BJ (cell line): ENCODE data around the gene FMO2. TPM values are rescaled to one million over a fixed set of nuclear protein-coding genes. Genes with fewer than 3 reads are reported as not detected.

Experiments
- CTCF ChIA-PET: fragments of 350-600 bp; formaldehyde crosslinking; extraction: SDS; loops from one replicate; lab custom pipeline; 2021; ENCODE audit warnings: antibody characterized with exemption, inconsistent platforms; lab: Yijun Ruan, JAX
- POLR2A ChIA-PET: fragments of 300-600 bp; sonication (Branson Sonifier 250); formaldehyde crosslinking; extraction: SDS; loops from one replicate; lab custom pipeline; 2021; ENCODE audit warnings: antibody characterized with exemption; lab: Charles Lee
- DNase-seq: peaks from one replicate; pipeline ENCODE4 v3.0.0-alpha.2; 2011; ENCODE audit warnings: low read depth
- H3K27me3 ChIP-seq: 2 replicates; pipeline ENCODE4 v1.6.0; 2011; ENCODE audit warnings: low read length; ENCODE audit not compliant: control insufficient read depth, insufficient read depth
- H3K36me3 ChIP-seq: 2 replicates; pipeline ENCODE4 v1.5.1; 2011; ENCODE audit warnings: low read length; ENCODE audit not compliant: control insufficient read depth, insufficient read depth
- H3K4me3 ChIP-seq: 2 replicates; pipeline ENCODE4 v1.5.1; 2011; ENCODE audit warnings: low read depth, mild to moderate bottlenecking, control low read depth, low read length
- polyA plus RNA-seq: library from polyadenylated mRNA; depleted of rRNA; stranded (reverse); fragments of >200 nt; gene quantifications from 2 replicates; pipeline ENCODE4 v1.2.3, GENCODE V29; 2011
- TF ChIP-seq, protein P1 (sequence below): IDR thresholded peaks from 2 replicates; pipeline ENCODE4 v1.5.1; 2011; ENCODE audit warnings: low read depth, mild to moderate bottlenecking, control low read depth, inconsistent platforms, low read length, moderate library complexity; ENCODE audit not compliant: insufficient read depth

FMO2 gene
- polyA plus RNA-seq, 1 experiment, result 0.17 TPM

DNA sequence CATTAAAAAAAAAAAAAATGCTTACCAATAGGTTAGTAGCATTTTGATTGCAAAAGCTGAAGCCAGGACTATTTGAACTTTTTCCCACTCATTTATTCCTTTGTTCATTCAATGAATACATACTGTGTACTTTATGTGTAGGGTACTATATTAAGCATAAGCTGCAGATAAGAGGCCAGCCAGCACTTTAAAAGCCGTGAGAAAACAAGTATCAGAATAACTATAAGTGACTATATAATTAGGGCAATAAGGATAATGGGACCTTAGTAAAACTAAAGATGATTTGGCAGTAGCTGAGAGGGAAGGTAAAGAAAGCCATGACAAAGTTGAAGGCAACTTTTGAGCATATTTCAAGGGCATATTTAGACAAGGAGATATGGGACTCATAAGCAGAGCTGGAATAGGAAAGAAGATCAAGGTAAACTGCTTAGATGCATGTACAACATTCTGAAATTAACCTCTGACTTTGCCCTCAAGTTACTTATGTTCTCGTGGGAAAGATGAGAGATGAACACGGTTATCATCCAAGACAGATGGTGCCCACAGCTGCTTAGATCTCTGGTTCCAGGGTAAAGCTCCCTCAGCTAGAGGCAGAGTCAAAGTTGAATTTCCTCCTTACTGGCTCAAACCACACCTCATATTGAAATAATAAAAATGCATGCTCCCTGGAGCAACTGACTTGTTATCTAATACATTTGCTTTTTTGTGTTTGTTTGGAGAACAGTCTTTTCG is 44.0 kb upstream of the FMO2 start:
- DNase-seq, result no peak
- H3K36me3 ChIP-seq, result no peaks in the 10 kb centered on the region

DNA sequence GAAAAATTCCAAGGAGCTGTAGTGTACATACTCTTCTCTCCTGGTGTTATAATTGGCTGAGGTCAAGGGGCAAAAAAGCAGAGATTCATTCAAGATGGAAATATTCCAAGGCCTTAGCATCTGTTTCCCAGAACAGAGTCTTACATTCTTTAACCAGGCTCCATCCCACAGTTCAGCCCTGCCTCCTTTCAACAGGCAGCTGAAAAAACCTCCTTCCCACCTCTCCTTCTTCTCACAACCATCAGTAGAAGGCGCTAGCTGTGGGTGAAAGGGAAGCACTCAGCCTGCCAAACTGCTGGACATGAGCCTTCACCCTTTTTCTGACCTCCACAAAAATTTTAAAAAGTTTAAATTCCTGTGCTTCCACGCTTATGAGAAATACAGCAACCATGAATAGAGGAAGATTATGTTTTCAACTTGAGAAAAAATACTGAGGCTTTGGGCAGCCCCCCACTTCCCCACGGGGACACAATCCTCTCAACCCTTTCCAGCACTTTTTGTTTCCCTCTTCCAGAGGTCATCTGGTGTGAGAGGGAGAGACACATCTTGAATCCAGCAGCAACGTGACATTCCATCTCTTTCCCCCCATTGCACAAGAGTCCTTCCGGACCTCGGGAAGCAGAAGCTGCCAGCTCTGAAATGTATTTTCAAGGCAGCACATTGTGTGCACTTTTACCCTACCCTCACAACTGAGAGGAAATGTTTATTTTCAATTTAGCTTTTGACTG is 43.2 kb upstream of the FMO2 start:
- DNase-seq, result peak; percentile 100
- Histone ChIP-seq H3K36me3 (no peaks in the 10 kb centered on the region), H3K4me3 (no peak overlapping the region), H3K27me3 (no peaks in the 10 kb centered on the region)
- TF ChIP-seq, protein P1, sequence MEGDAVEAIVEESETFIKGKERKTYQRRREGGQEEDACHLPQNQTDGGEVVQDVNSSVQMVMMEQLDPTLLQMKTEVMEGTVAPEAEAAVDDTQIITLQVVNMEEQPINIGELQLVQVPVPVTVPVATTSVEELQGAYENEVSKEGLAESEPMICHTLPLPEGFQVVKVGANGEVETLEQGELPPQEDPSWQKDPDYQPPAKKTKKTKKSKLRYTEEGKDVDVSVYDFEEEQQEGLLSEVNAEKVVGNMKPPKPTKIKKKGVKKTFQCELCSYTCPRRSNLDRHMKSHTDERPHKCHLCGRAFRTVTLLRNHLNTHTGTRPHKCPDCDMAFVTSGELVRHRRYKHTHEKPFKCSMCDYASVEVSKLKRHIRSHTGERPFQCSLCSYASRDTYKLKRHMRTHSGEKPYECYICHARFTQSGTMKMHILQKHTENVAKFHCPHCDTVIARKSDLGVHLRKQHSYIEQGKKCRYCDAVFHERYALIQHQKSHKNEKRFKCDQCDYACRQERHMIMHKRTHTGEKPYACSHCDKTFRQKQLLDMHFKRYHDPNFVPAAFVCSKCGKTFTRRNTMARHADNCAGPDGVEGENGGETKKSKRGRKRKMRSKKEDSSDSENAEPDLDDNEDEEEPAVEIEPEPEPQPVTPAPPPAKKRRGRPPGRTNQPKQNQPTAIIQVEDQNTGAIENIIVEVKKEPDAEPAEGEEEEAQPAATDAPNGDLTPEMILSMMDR, result peak; percentile 54
- ChIA-PET POLR2A (interaction anchor here (0.6 to 1.2 kb wide), 6 partner anchors 31 to 614 kb away, joined by 3 to 10 read pairs (median 4); partner anchors contain the start of gene FMO4), CTCF (interaction anchor here (0.6 to 3.7 kb wide), 25 partner anchors 9 to 540 kb away, joined by 3 to 29 read pairs (median 5); partner anchors contain the start of gene FMO4)

More for the DNA sequence above, 44.0 kb upstream of the FMO2 start:
- TF ChIP-seq, protein P1, result no peak
- ChIA-PET POLR2A (interaction anchor here (0.6 to 1.2 kb wide), 3 partner anchors 42 to 201 kb away, joined by 3 to 4 read pairs (median 3); no protein-coding TSS in a partner anchor), CTCF (interaction anchor here (0.6 to 3.7 kb wide), 22 partner anchors 10 to 1172 kb away, joined by 3 to 29 read pairs (median 6); partner anchors contain the start of gene FMO4)
- Histone ChIP-seq H3K4me3 (no peak overlapping the region), H3K27me3 (no peaks in the 10 kb centered on the region)

DNA sequence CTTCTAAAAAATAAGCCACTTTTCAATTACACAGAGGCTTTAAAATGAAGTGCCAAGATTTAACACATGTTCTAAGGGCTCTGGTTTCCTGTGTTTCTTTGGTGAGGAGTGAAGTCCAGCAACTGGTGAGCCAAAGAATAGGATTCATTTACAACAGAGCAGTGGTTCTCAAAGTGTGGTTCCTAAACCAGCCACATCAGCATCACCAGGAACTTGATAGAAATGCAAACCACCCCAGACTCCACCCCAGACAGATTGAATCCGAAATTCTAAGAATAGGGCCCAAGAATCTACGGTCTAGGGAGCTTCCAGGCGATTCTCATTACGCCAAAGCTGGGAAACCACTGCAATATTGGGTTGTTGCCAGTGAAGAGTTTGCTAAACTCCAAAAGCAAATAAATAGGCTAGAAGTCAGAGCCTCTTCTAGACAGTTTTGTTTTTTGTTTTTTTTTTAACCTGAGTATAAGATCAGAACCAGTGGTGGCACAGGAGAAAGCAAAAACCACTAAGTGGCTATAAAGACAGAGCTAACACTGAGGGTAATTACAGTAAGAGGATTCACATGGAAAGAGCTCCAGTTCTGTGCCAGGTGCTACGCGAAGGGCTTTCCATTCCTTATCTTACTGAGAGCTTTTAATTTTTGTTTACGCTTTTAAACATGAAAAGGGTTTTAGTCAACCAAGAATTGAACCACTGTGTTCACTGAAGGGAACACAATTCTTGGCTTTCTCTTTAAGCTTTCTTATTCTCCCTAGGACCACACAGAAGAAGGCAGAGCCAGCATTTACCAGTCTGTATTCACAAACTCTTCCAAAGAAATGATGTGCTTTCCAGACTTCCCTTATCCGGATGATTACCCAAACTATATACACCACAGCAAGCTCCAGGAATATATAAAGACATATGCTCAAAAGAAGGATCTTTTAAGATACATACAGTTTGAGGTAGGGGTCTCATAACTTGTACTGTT is 42.4 kb upstream of the FMO2 start:
- TF ChIP-seq, protein P1, result no peak
- no peak overlapping the region for H3K4me3 ChIP-seq

DNA sequence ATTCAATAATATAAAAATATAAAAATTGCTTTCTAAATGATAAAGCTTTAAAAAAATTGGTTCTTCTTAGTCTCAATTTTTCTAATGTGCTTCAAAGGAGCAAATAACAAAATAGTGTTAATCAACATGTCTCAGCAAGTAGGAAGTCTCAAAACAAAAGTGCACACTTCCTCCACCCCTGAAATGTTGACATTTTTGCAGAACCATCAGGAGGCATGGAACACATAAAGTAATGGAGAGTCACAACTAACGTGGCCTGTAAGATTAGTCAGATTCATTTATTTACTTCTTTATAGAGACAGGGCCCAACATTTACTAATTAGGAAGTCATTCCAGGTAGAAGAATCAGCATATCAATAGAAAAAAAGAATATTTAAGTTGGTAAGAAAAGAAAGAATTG is 34.9 kb upstream of the FMO2 start:
- Histone ChIP-seq H3K27me3 (no peaks in the 10 kb centered on the region), H3K36me3 (no peaks in the 10 kb centered on the region), H3K4me3 (no peak overlapping the region)
- TF ChIP-seq, protein P1, result no peak
- ChIA-PET POLR2A (no interaction called here), CTCF (no interaction called here)
- no peak for DNase-seq

More for the DNA sequence above, 42.4 kb upstream of the FMO2 start:
- H3K27me3 ChIP-seq, result no peaks in the 10 kb centered on the region
- no peaks in the 10 kb centered on the region for H3K36me3 ChIP-seq
- ChIA-PET CTCF (interaction anchor here (0.6 to 3.7 kb wide), 23 partner anchors 9 to 541 kb away, joined by 3 to 29 read pairs (median 4); partner anchors contain the start of gene FMO4), POLR2A (interaction anchor here (0.6 to 1.2 kb wide), 8 partner anchors 8 to 615 kb away, joined by 3 to 10 read pairs (median 4); partner anchors contain the start of gene FMO4)
- peak; percentile 86 for DNase-seq
